ENCODE data around the gene TENM3.

Gene TENM3

DNA sequence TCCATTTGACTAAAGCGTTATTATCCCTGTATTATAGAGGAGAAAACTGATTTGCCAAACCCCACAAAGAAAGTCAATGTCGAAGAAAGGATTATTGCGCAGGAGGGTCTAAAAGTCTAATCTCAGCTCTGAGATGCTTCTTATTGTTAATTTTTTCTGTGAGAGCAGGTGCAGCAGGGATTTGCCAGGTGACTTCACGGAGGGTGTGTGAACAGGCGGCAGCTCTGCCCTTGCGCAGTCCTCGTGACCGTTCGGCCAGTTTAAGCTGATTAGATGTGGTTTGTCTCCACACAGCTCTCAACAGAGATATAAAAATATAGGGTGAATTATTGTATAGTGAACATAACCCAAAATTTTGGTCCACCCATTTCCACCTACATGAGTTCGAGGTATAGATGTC, 28.5 kb downstream of the TENM3 start:
- Histone ChIP-seq H3K9me3 (replicated peaks; ENCODE audit: insufficient read depth, low read length) (no peaks in the 10 kb centered on the region), H3K9me2 (replicated peaks; ENCODE audit: insufficient read depth, low read length) (no peaks in the 10 kb centered on the region), H3K36me3 (replicated peaks; ENCODE audit: insufficient read depth, low read length) (no peaks in the 10 kb centered on the region), H3K4me1 (ENCODE audit: low read length) (no peaks in the 10 kb centered on the region), H3F3A (ENCODE audit: insufficient read depth, low read length) (no peaks in the 10 kb centered on the region), H3K4me2 (ENCODE audit: low read depth, low read length) (no peak overlapping the region), H3K27ac (ENCODE audit: low read length) (no peak overlapping the region), H3K27me3 (replicated peaks; ENCODE audit: insufficient read depth, low read length) (no peaks in the 10 kb centered on the region), H4K20me1 (ENCODE audit: insufficient read depth, low read length) (no peaks in the 10 kb centered on the region), H3K4me3 (ENCODE audit: low read length) (no peak overlapping the region), H2AFZ (ENCODE audit: low read length) (no peak overlapping the region), H3K79me2 (ENCODE audit: low read length) (no peaks in the 10 kb centered on the region), H3K9ac (ENCODE audit: low read length) (no peak overlapping the region)
- TF ChIP-seq EZH2phosphoT487 (IDR thresholded peaks at IDR 0.05; ENCODE audit: low read length) (no peak), CTCF (IDR thresholded peaks at IDR 0.05; ENCODE audit: low read length) (no peak), EZH2 (optimal IDR thresholded peaks at IDR 0.05; ENCODE audit: low read depth, low read length) (no peak)
- DNase-seq = no peak

DNA sequence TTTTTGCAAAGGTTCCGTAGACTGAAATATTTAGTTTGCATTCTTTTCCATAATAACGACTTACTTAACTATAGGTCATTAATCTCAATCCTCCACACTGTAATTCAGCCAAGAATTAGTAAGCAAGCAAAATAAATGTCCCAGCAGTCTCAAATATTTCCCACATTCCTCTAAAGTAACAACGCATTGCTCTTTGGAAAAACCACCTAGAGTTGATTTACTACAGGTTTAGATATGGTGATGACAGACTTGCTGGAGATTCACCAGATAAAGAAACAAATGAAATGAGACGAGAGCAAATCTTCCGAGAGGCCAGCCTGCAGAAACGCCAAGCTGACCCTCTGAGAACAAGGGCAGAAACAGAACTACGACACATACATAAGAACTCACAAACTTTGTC, 28.9 kb downstream of the TENM3 start:
- Histone ChIP-seq H3K9me3 (replicated peaks; ENCODE audit: insufficient read depth, low read length) (no peaks in the 10 kb centered on the region), H3K4me2 (ENCODE audit: low read depth, low read length) (no peak overlapping the region), H3K27ac (ENCODE audit: low read length) (no peak overlapping the region), H3K79me2 (ENCODE audit: low read length) (no peaks in the 10 kb centered on the region), H3F3A (ENCODE audit: insufficient read depth, low read length) (no peaks in the 10 kb centered on the region), H3K4me3 (ENCODE audit: low read length) (no peak overlapping the region), H4K20me1 (ENCODE audit: insufficient read depth, low read length) (no peaks in the 10 kb centered on the region), H3K9ac (ENCODE audit: low read length) (no peak overlapping the region), H3K27me3 (replicated peaks; ENCODE audit: insufficient read depth, low read length) (no peaks in the 10 kb centered on the region), H3K9me2 (replicated peaks; ENCODE audit: insufficient read depth, low read length) (no peaks in the 10 kb centered on the region), H2AFZ (ENCODE audit: low read length) (no peak overlapping the region), H3K4me1 (ENCODE audit: low read length) (no peaks in the 10 kb centered on the region), H3K36me3 (replicated peaks; ENCODE audit: insufficient read depth, low read length) (no peaks in the 10 kb centered on the region)
- DNase-seq = no peak
- no peak for TF ChIP-seq CTCF (IDR thresholded peaks at IDR 0.05; ENCODE audit: low read length)
- TF ChIP-seq EZH2phosphoT487 (IDR thresholded peaks at IDR 0.05; ENCODE audit: low read length) = no peak
- no peak for TF ChIP-seq EZH2 (optimal IDR thresholded peaks at IDR 0.05; ENCODE audit: low read depth, low read length)

DNA sequence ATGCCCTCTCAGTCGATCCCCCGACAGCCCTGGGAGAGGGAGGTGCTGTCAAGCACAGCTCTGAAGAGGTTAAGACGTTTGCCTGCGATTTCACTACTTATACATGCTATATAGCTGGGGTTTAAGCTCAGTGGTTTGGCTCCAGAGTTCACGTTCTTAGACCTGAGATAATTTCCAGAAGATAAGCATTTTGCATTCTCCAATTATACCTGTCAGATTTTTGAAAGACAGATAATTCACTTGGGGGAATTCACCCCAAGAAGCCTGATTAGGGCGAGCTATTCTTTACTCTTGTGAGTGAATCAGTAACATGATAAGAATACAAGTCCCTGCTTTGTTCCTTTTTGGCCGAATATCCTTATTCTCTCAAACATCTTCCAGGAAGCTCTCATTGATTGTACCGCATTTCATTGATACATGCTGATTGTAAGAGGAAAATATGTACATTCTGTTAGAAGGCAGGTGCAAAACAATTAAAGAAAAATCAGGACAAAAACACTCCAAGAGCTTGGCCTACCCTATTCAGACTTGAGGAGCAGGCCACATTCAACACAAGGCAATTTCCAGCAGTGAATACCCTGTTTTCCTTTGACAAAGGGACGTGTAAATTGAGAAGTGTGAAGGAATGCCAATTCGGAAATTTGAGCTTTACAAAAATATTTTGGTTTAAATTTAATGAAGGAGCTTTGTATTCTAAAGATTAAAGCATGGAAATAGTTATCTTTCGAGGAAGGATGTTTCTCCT, 30.2 kb downstream of the TENM3 start:
- no peaks in the 10 kb centered on the region for H3K4me1 ChIP-seq (ENCODE audit: low read length)
- no peak overlapping the region for H3K4me3 ChIP-seq (ENCODE audit: low read length)
- no peak overlapping the region for H2AFZ ChIP-seq (ENCODE audit: low read length)
- no peaks in the 10 kb centered on the region for H3K27me3 ChIP-seq (replicated peaks; ENCODE audit: insufficient read depth, low read length)
- no peaks in the 10 kb centered on the region for H3K36me3 ChIP-seq (replicated peaks; ENCODE audit: insufficient read depth, low read length)
- no peak for DNase-seq
- no peak for TF ChIP-seq CTCF (IDR thresholded peaks at IDR 0.05; ENCODE audit: low read length)
- TF ChIP-seq EZH2 (optimal IDR thresholded peaks at IDR 0.05; ENCODE audit: low read depth, low read length) = no peak
- no peak for TF ChIP-seq EZH2phosphoT487 (IDR thresholded peaks at IDR 0.05; ENCODE audit: low read length)
- H4K20me1 ChIP-seq (ENCODE audit: insufficient read depth, low read length) = no peaks in the 10 kb centered on the region
- H3K27ac ChIP-seq (ENCODE audit: low read length) = no peak overlapping the region
- no peaks in the 10 kb centered on the region for H3K9me2 ChIP-seq (replicated peaks; ENCODE audit: insufficient read depth, low read length)
- no peak overlapping the region for H3K9ac ChIP-seq (ENCODE audit: low read length)
- no peaks in the 10 kb centered on the region for H3K9me3 ChIP-seq (replicated peaks; ENCODE audit: insufficient read depth, low read length)
- H3F3A ChIP-seq (ENCODE audit: insufficient read depth, low read length) = no peaks in the 10 kb centered on the region
- H3K79me2 ChIP-seq (ENCODE audit: low read length) = no peaks in the 10 kb centered on the region
- no peak overlapping the region for H3K4me2 ChIP-seq (ENCODE audit: low read depth, low read length)

All from MM.1S (cell line).